K562 (cell line): ENCODE measurements around the gene TRMT2A. TPM values are rescaled to one million over a fixed set of nuclear protein-coding genes. Genes with fewer than 3 reads are reported as not detected.
A peak's percentile ranks its signal among the peaks of the same experiment; 100 is the strongest.

Source experiments
- ADNP ChIP-seq: fragments of 200-800 bp; sonication (Bioruptor generic); IDR thresholded peaks from 2 replicates; pipeline ENCODE4 v1.6.1; 2016; ENCODE audit warnings: missing genetic modification characterization, missing compliant biosample characterization
- E4F1 ChIP-seq: fragments of 250-450 bp; sonication (Bioruptor Pico); IDR thresholded peaks from 2 replicates; pipeline ENCODE4 v1.5.0; 2021; ENCODE audit warnings: mild to moderate bottlenecking, borderline replicate concordance
- EGR1 ChIP-seq: fragments of 450-650 bp; conservative IDR thresholded peaks from 2 replicates; pipeline ENCODE4 v1.6.1; 2017; ENCODE audit warnings: mild to moderate bottlenecking
- FOSL1 ChIP-seq: fragments of 200-800 bp; sonication (Bioruptor generic); conservative IDR thresholded peaks from 2 replicates; pipeline ENCODE4 v1.6.1; 2016; ENCODE audit warnings: missing genetic modification characterization, missing compliant biosample characterization
- FOXK2 ChIP-seq, 2 experiments: fragments of 450-650 bp; IDR thresholded peaks in 1 of 2; conservative IDR thresholded peaks in 1 of 2; 2 replicates each; pipeline ENCODE4 v1.6.1; 2016; ENCODE audit warnings: low read depth in 2 of 2, mild to moderate bottlenecking in 1 of 2
- KDM5B ChIP-seq: fragments of 200-600 bp; sonication (generic); IDR thresholded peaks from 2 replicates; pipeline ENCODE4 v1.6.1; 2012; ENCODE audit warnings: low read depth, mild to moderate bottlenecking, moderate library complexity, low read length, control low read depth, inconsistent platforms; ENCODE audit not compliant: insufficient replicate concordance
- MEIS2 ChIP-seq: fragments of 450-650 bp; IDR thresholded peaks from 2 replicates; pipeline ENCODE4 v1.6.1; 2014; ENCODE audit warnings: mild to moderate bottlenecking; ENCODE audit not compliant: partially characterized antibody
- NCOA6 ChIP-seq: fragments of 450-650 bp; IDR thresholded peaks from 2 replicates; pipeline ENCODE4 v1.6.1; 2017; ENCODE audit warnings: mild to moderate bottlenecking
- PRDM10 ChIP-seq: fragments of 450-650 bp; IDR thresholded peaks from 2 replicates; pipeline ENCODE4 v1.6.1; 2018; ENCODE audit not compliant: partially characterized antibody
- RBM15 ChIP-seq: fragments of 200-400 bp; formaldehyde crosslinking; IDR thresholded peaks from 2 replicates; pipeline ENCODE4 v1.6.1; 2018; ENCODE audit warnings: mild to moderate bottlenecking, low read length, moderate library complexity; ENCODE audit not compliant: insufficient read depth
- SRF ChIP-seq, 2 experiments: fragments of 250-450, 450-650 bp in 1 of 2; sonication (Bioruptor Pico) in 1 of 2; sonication (generic) in 1 of 2; formaldehyde crosslinking; IDR thresholded peaks; 2 replicates each; pipeline versions ENCODE4 v1.5.0 to v1.5.1; 2020 to 2022; ENCODE audit warnings: mild to moderate bottlenecking in 1 of 2, missing genetic modification reagents in 1 of 2
- TSC22D4 ChIP-seq: fragments of 450-650 bp; IDR thresholded peaks from 2 replicates; pipeline ENCODE4 v1.6.1; 2016; ENCODE audit warnings: missing genetic modification characterization, missing biosample characterization, control low read depth
- USF1 ChIP-seq: sonication (generic); formaldehyde crosslinking; IDR thresholded peaks from 2 replicates; pipeline ENCODE4 v1.9.0; 2022; ENCODE audit warnings: mild to moderate bottlenecking, missing genetic modification reagents
- ZNF507 ChIP-seq: conservative IDR thresholded peaks from 2 replicates; pipeline ENCODE4 v1.6.1; 2017; ENCODE audit warnings: missing genetic modification characterization, missing compliant biosample characterization
- ZNF592 ChIP-seq: fragments of 450-650 bp; IDR thresholded peaks from 2 replicates; pipeline ENCODE4 v1.6.1; 2017; ENCODE audit warnings: antibody characterized with exemption, mild to moderate bottlenecking
- ZNF717 ChIP-seq: fragments of 250-450 bp; sonication (Bioruptor Pico); IDR thresholded peaks from 2 replicates; pipeline ENCODE4 v1.5.0; 2021
- polyA plus RNA-seq, 8 experiments: library from polyadenylated mRNA; depleted of rRNA in 4 of 8; stranded (reverse) in 5 of 8; unstranded in 3 of 8; fragments of >200 nt; fragmentation: Nextera tagmentation in 2 of 8; fragmentation: Illumina TruSeq in 1 of 8; extraction: Ambion mirVana in 2 of 8; extraction: Trizol in 1 of 8; gene quantifications; 2 replicates each; pipeline versions ENCODE4 v1.2.1 to v1.2.3, GENCODE V29; 2011 to 2014; ENCODE audit warnings: inconsistent platforms in 1 of 8, missing spikeins in 1 of 8
- total RNA-seq, 7 experiments: library from RNA; depleted of rRNA in 6 of 7; stranded (reverse); fragments of >200 nt in 6 of 7; fragmentation: Illumina TruSeq in 2 of 7; extraction: Trizol in 2 of 7; gene quantifications; 2 replicates each; pipeline versions ENCODE4 v1.2.1 to v1.2.3, GENCODE V29; 2011 to 2021; ENCODE audit warnings: low replicate concordance in 1 of 7

TRMT2A gene
- total and polyA plus RNA-seq, 9 of the 15 experiments (the other 6 are each of a cell fraction or from before 2014, with no cell fraction given) = 1.6 to 265 (median 140) TPM

GRCh38 chr22:20127869-20128618 lies 11.0 kb upstream of the TRMT2A start (continued):
- TF ChIP-seq PRDM10 (no peak), TSC22D4 (tag) (no peak), KDM5B (no peak), USF1 (CRISPR knock-in tag) (no peak), SRF (CRISPR knock-in tag; IDR thresholded peaks at IDR 0.05) (no peak), RBM15 (no peak), EGR1 (no peak), ZNF507 (tag) (no peak), ZNF592 (no peak), E4F1 (no peak), FOXK2 (conservative IDR thresholded peaks at IDR 0.05 in 1 of 2, IDR thresholded peaks at IDR 0.05 in 1 of 2; ENCODE audit: low read depth in 2 of 2) (no peak), NCOA6 (no peak), ADNP (tag) (no peak), MEIS2 (peak; percentile 20), FOSL1 (no peak), ZNF717 (CRISPR knock-in tag) (no peak)
